Smooth muscle cell (in vitro differentiated cells): ENCODE data around the gene WDR64. TPM values are rescaled to one million over a fixed set of nuclear protein-coding genes. Genes with fewer than 3 reads are reported as not detected.

ENCODE experiments used
- DNase-seq: peaks from one replicate; lab custom pipeline; 2025; ENCODE audit not compliant: unreplicated experiment; lab: John Stamatoyannopoulos, UW
- H2AFZ ChIP-seq: fragments of 200-600 bp; sonication (generic); 2 replicates; pipeline ENCODE4 v1.6.0; 2016; ENCODE audit warnings: antibody characterized with exemption, low read depth, mild to moderate bottlenecking
- H3F3A ChIP-seq: fragments of 200-600 bp; sonication (generic); 2 replicates; pipeline ENCODE4 v1.6.0; 2017; ENCODE audit warnings: antibody characterized with exemption, low read depth
- H3K27ac ChIP-seq: fragments of 200-600 bp; sonication (generic); 2 replicates; pipeline ENCODE4 v1.5.1; 2016; ENCODE audit warnings: low read depth, mild to moderate bottlenecking
- H3K27me3 ChIP-seq: fragments of 200-600 bp; sonication (generic); 2 replicates; pipeline ENCODE4 v1.6.1; 2016; ENCODE audit warnings: low read depth, mild to moderate bottlenecking
- H3K36me3 ChIP-seq: fragments of 200-600 bp; sonication (generic); 2 replicates; pipeline ENCODE4 v1.5.1; 2016; ENCODE audit warnings: low read depth
- H3K4me1 ChIP-seq: fragments of 200-600 bp; sonication (generic); 2 replicates; pipeline ENCODE4 v1.5.1; 2016; ENCODE audit warnings: low read depth
- H3K4me2 ChIP-seq: fragments of 200-600 bp; sonication (generic); 2 replicates; pipeline ENCODE4 v1.6.0; 2016; ENCODE audit warnings: mild to moderate bottlenecking
- H3K4me3 ChIP-seq: fragments of 200-600 bp; sonication (generic); 2 replicates; pipeline ENCODE4 v1.5.1; 2016; ENCODE audit warnings: mild to moderate bottlenecking
- H3K79me2 ChIP-seq: fragments of 200-600 bp; sonication (generic); 2 replicates; pipeline ENCODE4 v1.6.0; 2016; ENCODE audit warnings: low read depth, mild to moderate bottlenecking
- H3K9ac ChIP-seq: fragments of 200-600 bp; sonication (generic); 2 replicates; pipeline ENCODE4 v1.6.0; 2016; ENCODE audit warnings: low read depth
- H3K9me3 ChIP-seq: fragments of 200-600 bp; sonication (generic); replicated peaks from 2 replicates; pipeline ENCODE4 v1.5.1; 2016; ENCODE audit warnings: low read depth
- H4K20me1 ChIP-seq: fragments of 200-600 bp; sonication (generic); 2 replicates; pipeline ENCODE4 v1.6.0; 2016; ENCODE audit warnings: low read depth
- CTCF ChIP-seq: fragments of 200-600 bp; sonication (generic); IDR thresholded peaks from 2 replicates; pipeline ENCODE4 v1.5.1; 2017; ENCODE audit warnings: borderline replicate concordance, mild to moderate bottlenecking, antibody characterized with exemption; ENCODE audit not compliant: insufficient read depth, poor library complexity, severe bottlenecking
- WGBS: methylation state at CpG from one replicate; pipeline ENCODE4 v1.1.7; 2016; ENCODE audit warnings: low lambda C conversion rate; 5-methylcytosine and 5-hydroxymethylcytosine counted together
- polyA plus RNA-seq: library from polyadenylated mRNA; unstranded; fragments of >200 nt; fragmentation: Nextera tagmentation; extraction: Ambion mirVana; gene quantifications from 2 replicates; pipeline ENCODE4 v1.2.1, GENCODE V29; 2016
- total RNA-seq: library from RNA; depleted of rRNA; stranded (reverse); fragments of >200 nt; gene quantifications from 2 replicates; pipeline ENCODE4 v1.2.3, GENCODE V29; 2014

Gene WDR64
- total and polyA plus RNA-seq, 2 experiments from 2014 or later, result not detected

GRCh38 chr1:241771117-241771516, 119.0 kb downstream of the WDR64 start:
- Histone ChIP-seq H3K27me3 (no peaks in the 10 kb centered on the region), H3K4me3 (no peak overlapping the region), H2AFZ (no peak overlapping the region), H4K20me1 (no peaks in the 10 kb centered on the region), H3K4me1 (no peaks in the 10 kb centered on the region), H3K4me2 (no peak overlapping the region), H3K36me3 (no peaks in the 10 kb centered on the region), H3K79me2 (no peaks in the 10 kb centered on the region), H3K9me3 (no peaks in the 10 kb centered on the region), H3K9ac (no peak overlapping the region), H3K27ac (no peak overlapping the region), H3F3A (no peaks in the 10 kb centered on the region)
- WGBS, result 75% methylated on average over 2 of the region's 2 CpGs
- DNase-seq, result no peak
- no peak for TF ChIP-seq CTCF

GRCh38 chr1:241772932-241773500, 120.9 kb downstream of the WDR64 start:
- no peak for DNase-seq
- WGBS, result 90% methylated on average over 4 of the region's 4 CpGs
- Histone ChIP-seq H3K4me1 (no peaks in the 10 kb centered on the region), H3K4me3 (no peak overlapping the region), H3K27ac (no peak overlapping the region), H4K20me1 (no peaks in the 10 kb centered on the region), H3K9ac (no peak overlapping the region), H3K36me3 (no peaks in the 10 kb centered on the region), H2AFZ (no peak overlapping the region), H3K79me2 (no peaks in the 10 kb centered on the region), H3K4me2 (no peak overlapping the region), H3F3A (no peaks in the 10 kb centered on the region), H3K9me3 (no peaks in the 10 kb centered on the region), H3K27me3 (no peaks in the 10 kb centered on the region)
- TF ChIP-seq CTCF, result no peak

GRCh38 chr1:241773991-241774390, 121.9 kb downstream of the WDR64 start:
- Histone ChIP-seq H3K4me2 (no peak overlapping the region), H3K4me3 (no peak overlapping the region), H3F3A (no peaks in the 10 kb centered on the region), H3K9me3 (no peaks in the 10 kb centered on the region), H3K79me2 (no peaks in the 10 kb centered on the region), H3K9ac (no peak overlapping the region), H3K27ac (no peak overlapping the region), H2AFZ (no peak overlapping the region), H3K36me3 (no peaks in the 10 kb centered on the region), H4K20me1 (no peaks in the 10 kb centered on the region), H3K4me1 (no peaks in the 10 kb centered on the region), H3K27me3 (no peaks in the 10 kb centered on the region)
- TF ChIP-seq CTCF, result no peak
- no peak for DNase-seq
- 42% methylated on average over 4 of the region's 4 CpGs for WGBS

GRCh38 chr1:241775021-241775420, 122.9 kb downstream of the WDR64 start:
- Histone ChIP-seq H2AFZ (no peak overlapping the region), H3K4me2 (no peak overlapping the region), H3K27me3 (no peaks in the 10 kb centered on the region), H4K20me1 (no peaks in the 10 kb centered on the region), H3K36me3 (no peaks in the 10 kb centered on the region), H3K4me1 (no peaks in the 10 kb centered on the region), H3F3A (no peaks in the 10 kb centered on the region), H3K4me3 (no peak overlapping the region), H3K27ac (no peak overlapping the region), H3K9ac (no peak overlapping the region), H3K79me2 (no peaks in the 10 kb centered on the region), H3K9me3 (no peaks in the 10 kb centered on the region)
- no peak for DNase-seq
- WGBS, result 81% methylated on average over 2 of the region's 2 CpGs
- TF ChIP-seq CTCF, result no peak
